Measurements from ENCODE around the gene ZNF672.

ZNF672 gene

DNA sequence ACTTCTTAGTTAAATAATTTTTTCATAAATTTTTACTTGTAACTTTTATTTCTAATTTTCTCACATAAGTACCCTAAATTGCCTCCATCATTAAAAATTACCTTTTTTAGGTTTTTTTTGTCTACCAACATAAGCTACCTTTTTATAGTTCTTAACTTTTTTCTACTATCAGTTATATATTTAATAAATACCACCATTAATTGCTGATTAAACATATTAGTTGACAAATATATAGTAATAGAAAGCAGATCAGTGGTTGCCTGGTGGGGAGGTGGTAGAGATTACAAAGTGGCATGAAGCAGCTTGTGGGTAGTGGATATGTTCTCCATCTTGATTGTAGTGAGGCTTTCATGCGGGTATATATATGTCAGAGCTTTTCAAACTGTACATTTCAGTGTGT, 6.2 kb upstream of the ZNF672 start:
- H3K4me1 Mint-ChIP-seq: peaks cover 10% of the 10 kb centered on the region
- H3K9me3 Mint-ChIP-seq: no peaks in the 10 kb centered on the region
- no peak overlapping the region for H3K4me3 Mint-ChIP-seq
- peaks cover 6% of the 10 kb centered on the region for H3K27me3 Mint-ChIP-seq
- H3K27ac Mint-ChIP-seq: no peak overlapping the region
- no peak for DNase-seq
- CTCF ChIA-PET: interaction anchor here (1.3 kb wide), 1 partner anchor 27 kb away, joined by 4 read pairs; the partner anchor contains the start of gene ZNF692
- no peaks in the 10 kb centered on the region for H3K36me3 Mint-ChIP-seq

DNA sequence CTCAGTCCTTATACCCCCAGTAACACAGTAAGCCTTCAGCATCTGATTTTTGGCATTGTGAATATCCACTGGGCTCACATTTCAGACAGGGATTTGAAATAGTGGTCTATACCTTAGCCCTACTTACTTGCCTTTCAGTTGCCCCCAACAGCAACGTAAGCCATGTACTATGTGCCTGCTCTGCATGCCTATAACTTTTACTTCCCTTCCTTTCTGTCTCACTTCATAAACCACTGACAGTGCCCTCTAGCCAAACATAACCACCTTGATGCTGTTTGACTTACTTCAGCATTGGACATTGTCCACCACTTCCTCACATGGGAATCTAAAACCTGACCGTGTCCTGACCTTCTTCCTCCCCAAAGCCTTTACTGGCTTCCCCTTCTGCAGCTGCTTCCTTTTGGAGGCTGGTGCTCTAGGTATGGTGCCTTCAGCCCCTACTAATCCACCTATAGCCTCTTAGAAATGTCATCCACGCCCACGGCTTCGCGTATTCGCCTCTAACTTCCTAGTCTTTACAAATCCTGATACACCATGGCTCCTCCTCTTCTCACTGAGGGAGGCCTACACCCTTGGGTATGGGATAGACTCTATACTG, 3.6 kb upstream of the ZNF672 start:
- peaks cover 6% of the 10 kb centered on the region for H3K27me3 Mint-ChIP-seq
- no peak overlapping the region for H3K4me3 Mint-ChIP-seq
- no peak overlapping the region for H3K27ac Mint-ChIP-seq
- H3K9me3 Mint-ChIP-seq: no peaks in the 10 kb centered on the region
- peaks cover 4% of the 10 kb centered on the region for H3K36me3 Mint-ChIP-seq
- peaks cover 6% of the 10 kb centered on the region for H3K4me1 Mint-ChIP-seq
- no peak for DNase-seq
- CTCF ChIA-PET: no interaction called here

DNA sequence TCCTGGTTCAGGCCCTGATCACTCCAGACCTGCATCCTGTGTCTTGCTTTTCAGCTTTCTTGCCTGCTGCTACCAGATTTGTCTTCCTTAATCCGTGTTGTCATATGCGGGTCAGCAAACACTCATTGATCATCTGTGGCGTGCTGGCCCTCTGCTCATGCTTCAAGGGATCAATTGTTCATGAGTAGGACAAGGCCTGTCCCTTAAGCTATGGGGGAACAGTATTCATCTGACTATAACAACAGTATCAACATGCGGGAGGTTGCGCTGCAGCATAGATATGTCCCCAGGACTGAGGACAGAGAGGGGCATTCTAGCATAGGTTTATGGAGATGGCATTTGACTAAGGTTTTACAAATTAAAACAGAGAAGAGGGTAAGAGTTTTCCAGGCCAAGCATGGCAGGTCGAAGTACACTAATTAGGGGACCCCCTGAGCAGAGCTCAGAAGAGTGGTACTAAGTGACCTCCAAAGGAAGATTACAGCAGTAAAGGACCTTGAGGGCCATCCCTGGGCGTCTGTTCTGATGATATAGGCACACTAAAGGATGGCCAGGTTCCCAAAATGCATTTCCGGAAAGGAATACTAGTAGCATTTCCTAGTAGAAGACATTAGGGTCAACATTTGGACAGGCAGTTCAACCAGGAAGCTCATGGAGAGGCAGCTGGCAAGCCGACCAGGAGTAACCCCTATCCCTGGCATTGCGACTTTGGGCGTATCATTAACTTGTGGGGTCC, 811 bp upstream of the ZNF672 start:
- no peak for DNase-seq
- H3K27me3 Mint-ChIP-seq: no peaks in the 10 kb centered on the region
- peaks cover 31% of the 10 kb centered on the region for H3K4me1 Mint-ChIP-seq
- no peaks in the 10 kb centered on the region for H3K9me3 Mint-ChIP-seq
- H3K36me3 Mint-ChIP-seq: peaks cover 7% of the 10 kb centered on the region
- CTCF ChIA-PET: interaction anchor here (2.4 to 3.2 kb wide), 2 partner anchors 10 to 21 kb away, joined by 10 to 22 read pairs; partner anchors contain the start of genes SH3BP5L and ZNF692
- peak overlapping the region; percentile 98 for H3K27ac Mint-ChIP-seq
- no peak overlapping the region for H3K4me3 Mint-ChIP-seq

DNA sequence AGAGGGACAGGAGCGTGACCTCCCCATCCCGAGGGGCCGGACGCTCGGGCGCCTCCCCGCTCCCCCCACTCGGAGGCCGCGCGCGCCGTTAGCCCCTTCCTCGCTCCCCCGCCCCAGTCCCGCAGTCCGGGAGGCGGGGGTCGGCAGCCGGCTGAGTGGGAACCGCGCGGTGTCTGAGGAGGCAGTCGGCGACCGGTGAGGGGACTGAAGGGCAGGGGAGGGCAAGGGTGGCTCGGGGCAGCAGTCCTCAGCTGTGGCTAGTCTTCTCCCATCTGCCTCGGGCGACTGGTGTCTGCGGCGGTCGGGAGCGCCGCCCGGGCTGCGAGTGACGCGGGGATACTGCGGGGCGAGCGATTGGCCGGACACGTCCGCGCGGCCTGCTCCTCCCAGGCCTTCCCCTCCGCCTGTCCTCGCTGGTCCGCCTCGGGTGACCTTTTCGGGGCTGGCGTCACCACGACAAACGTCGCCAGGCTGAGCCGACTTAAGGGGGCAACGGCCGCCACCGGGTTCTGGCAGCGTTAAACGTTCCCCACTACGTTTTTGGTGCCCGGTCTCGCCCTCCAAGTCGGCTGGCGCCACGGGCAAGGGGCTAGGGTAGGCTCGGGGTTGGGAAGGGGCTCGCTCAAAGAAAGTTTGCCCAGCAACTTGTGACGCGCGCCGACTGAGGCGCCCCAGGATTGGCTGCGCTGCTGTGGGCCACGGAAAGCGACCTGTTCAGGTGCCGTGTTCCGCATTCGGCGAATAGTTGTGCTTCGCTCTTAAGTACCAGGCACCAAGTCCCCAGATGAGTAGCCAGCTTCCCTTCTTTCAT, 538 bp downstream of the ZNF672 start:
- peak; percentile 91 for DNase-seq
- no peaks in the 10 kb centered on the region for H3K27me3 Mint-ChIP-seq
- H3K27ac Mint-ChIP-seq: peak overlapping the region; percentile 98
- peaks cover 8% of the 10 kb centered on the region for H3K36me3 Mint-ChIP-seq
- H3K4me1 Mint-ChIP-seq: peaks cover 33% of the 10 kb centered on the region
- no peaks in the 10 kb centered on the region for H3K9me3 Mint-ChIP-seq
- CTCF ChIA-PET: interaction anchor here (1.2 to 3.2 kb wide), 4 partner anchors 11 to 20 kb away, joined by 3 to 22 read pairs (median 8); partner anchors contain the start of genes SH3BP5L and ZNF692
- H3K4me3 Mint-ChIP-seq: no peak overlapping the region

DNA sequence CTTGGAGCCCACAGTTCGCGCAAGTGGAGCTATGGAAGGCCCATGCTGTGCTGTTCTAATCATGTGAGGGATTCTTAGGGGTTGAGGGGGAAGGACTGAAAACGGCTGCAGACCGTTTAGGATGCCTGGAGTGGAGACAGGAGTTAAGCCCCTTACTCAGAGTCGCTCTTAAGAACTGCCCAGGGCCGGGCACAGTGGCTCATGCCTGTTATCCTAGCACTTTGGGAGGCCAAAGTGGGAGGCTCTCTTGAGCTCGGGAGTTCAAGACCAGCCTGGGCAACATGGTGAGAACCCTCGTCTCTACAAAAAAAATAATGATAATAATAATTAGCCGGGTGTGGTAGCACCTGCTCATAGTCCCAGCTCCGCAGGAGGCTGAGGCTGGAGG, 1.1 kb downstream of the ZNF672 start:
- Mint-ChIP-seq H3K27ac (peak overlapping the region; percentile 98), H3K9me3 (no peaks in the 10 kb centered on the region), H3K4me3 (no peak overlapping the region), H3K4me1 (peaks cover 33% of the 10 kb centered on the region), H3K36me3 (peaks cover 10% of the 10 kb centered on the region), H3K27me3 (no peaks in the 10 kb centered on the region)
- CTCF ChIA-PET: interaction anchor here (1.1 to 2.4 kb wide), 4 partner anchors 13 to 23 kb away, joined by 3 to 10 read pairs (median 5); partner anchors contain the start of genes SH3BP5L and ZNF692
- DNase-seq: no peak

DNA sequence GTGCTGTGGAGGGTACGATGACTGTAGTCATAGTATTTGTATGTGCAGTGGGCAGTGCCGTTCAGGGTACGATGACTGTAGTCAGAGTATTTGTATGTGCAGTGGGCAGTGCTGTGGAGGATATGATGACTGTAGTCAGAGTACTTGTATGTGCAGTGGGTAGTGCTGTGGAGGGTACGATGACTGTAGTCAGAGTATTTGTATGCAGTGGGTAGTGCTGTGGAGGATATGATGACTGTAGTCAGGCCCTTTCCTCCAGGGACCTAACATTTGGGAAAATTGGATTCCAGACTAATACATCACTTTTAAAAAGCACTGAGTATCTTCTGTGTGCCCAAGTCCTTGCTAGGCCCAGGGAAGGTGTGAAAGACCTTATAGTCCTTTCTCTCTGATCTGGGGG, 2.9 kb downstream of the ZNF672 start:
- peaks cover 33% of the 10 kb centered on the region for H3K4me1 Mint-ChIP-seq
- H3K27me3 Mint-ChIP-seq: no peaks in the 10 kb centered on the region
- H3K27ac Mint-ChIP-seq: peak overlapping the region; percentile 62
- H3K36me3 Mint-ChIP-seq: peaks cover 15% of the 10 kb centered on the region
- peak overlapping the region; percentile 36 for H3K4me3 Mint-ChIP-seq
- H3K9me3 Mint-ChIP-seq: no peaks in the 10 kb centered on the region
- CTCF ChIA-PET: interaction anchor here (0.6 to 2.2 kb wide), 6 partner anchors 8 to 85 kb away, joined by 3 to 19 read pairs (median 5); partner anchors contain the start of genes SH3BP5L and ZNF692
- no peak for DNase-seq

DNA sequence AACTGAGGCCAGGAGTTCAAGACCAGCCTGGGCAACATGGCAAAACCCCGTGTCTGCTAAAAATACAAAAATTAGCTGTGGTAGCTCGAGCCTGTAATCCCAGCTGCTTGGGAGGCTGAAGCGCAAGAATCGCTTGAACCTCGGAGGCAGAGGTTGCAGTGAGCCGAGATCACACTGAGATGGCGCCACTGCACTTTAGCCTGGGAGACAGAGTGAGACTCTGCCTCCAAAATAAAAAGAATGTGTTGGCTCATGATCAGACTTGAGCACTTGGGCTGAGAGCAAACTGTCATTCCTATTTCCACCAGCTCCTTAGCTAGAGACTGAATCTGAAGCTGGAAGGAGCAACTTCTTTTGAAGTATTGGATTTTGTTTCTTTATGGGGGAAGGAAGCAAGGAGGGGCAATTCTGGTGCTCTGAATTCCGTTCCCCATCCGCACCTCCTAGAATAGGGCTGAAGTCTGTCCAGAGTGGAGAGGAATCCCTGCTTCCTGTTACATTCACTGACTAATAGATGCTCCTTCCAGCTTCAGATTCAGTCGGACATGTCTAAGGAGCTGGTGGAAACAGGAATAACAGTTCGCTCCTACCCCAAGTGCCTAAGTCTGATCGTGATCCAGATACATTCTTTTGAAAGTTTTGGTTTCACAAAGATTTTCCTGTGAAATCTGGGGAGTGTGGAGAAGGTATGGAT, 3.8 kb downstream of the ZNF672 start:
- H3K9me3 Mint-ChIP-seq: no peaks in the 10 kb centered on the region
- H3K36me3 Mint-ChIP-seq: peaks cover 20% of the 10 kb centered on the region
- no peaks in the 10 kb centered on the region for H3K27me3 Mint-ChIP-seq
- no peak overlapping the region for H3K4me3 Mint-ChIP-seq
- H3K4me1 Mint-ChIP-seq: peaks cover 33% of the 10 kb centered on the region
- peak; percentile 60 for DNase-seq
- CTCF ChIA-PET: interaction anchor here (0.6 to 2.2 kb wide), 6 partner anchors 9 to 85 kb away, joined by 3 to 19 read pairs (median 5); partner anchors contain the start of genes SH3BP5L and ZNF692
- H3K27ac Mint-ChIP-seq: peak overlapping the region; percentile 53

DNA sequence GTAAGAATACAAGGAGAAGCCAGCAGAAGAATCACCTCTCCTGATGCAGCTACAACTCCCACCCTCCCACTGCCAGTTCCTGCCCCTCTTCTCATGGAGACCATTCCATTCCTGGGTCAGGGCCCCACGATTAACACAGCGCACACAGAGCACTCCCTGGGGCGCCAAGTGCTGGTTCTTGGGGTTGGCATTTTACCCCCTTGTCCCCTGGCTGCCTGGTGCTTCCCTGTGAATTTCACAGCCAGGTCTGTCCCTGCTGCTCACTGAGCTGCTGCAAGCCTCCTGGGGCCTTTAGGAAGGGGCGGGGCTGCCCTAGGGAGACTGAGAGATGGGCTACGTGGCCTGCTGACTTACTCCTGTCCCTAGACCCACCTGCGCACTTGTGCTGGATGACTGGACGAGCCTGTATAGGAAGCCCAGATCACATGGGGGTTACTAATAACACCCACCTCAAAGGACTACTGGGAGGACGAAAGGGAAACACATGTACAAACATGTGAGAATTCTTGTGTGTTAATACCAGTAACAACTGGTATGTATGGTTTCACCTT, 4.8 kb downstream of the ZNF672 start:
- Mint-ChIP-seq H3K36me3 (peaks cover 24% of the 10 kb centered on the region), H3K27ac (no peak overlapping the region), H3K27me3 (no peaks in the 10 kb centered on the region), H3K4me3 (no peak overlapping the region), H3K4me1 (peaks cover 33% of the 10 kb centered on the region), H3K9me3 (no peaks in the 10 kb centered on the region)
- CTCF ChIA-PET: interaction anchor here (2.2 kb wide), 1 partner anchor 16 kb away, joined by 19 read pairs; the partner anchor contains the start of gene ZNF692
- DNase-seq: no peak

DNA sequence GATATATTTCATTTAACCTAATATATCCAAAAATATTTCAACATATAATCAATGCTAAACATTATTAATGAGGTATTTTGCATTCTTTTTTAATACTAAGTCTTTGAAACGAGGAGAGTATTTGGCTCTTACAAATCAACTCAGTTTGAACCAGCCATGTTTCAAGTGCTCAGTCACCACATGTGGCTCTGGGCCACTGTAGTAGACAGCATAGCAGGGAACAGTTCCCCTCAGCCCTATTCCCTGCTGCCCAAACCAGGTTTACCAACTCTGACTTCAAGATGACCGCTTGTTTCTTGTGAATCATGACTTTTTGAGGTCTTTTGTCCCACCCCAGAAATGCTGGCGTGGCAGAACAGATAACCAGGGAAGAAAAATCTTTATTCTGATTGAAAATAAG, 5.7 kb downstream of the ZNF672 start:
- no peak for DNase-seq
- Mint-ChIP-seq H3K4me1 (peaks cover 33% of the 10 kb centered on the region), H3K27ac (no peak overlapping the region), H3K27me3 (no peaks in the 10 kb centered on the region), H3K4me3 (no peak overlapping the region), H3K9me3 (no peaks in the 10 kb centered on the region), H3K36me3 (peaks cover 27% of the 10 kb centered on the region)
- CTCF ChIA-PET: no interaction called here

DNA sequence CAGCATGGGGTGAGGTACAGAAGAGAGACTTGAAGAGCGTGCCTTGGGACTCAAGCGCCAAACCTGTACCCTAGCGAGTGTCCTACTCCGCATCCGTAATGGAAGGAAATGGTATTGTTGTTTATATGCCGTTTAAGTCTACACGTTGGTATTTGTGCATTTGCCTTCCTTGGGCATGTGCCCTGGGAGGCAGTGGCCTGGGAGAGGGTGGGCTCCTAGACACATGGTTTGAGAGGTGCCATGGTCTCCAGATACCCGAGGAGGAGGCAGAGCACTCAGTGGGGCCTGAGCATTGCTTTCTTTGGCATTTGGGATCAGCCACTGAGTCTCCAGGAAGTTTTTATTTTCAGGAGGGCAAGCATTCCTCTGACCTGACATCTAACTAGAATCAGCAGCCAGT, 6.5 kb downstream of the ZNF672 start:
- no peaks in the 10 kb centered on the region for H3K27me3 Mint-ChIP-seq
- peaks cover 27% of the 10 kb centered on the region for H3K36me3 Mint-ChIP-seq
- CTCF ChIA-PET: no interaction called here
- H3K4me3 Mint-ChIP-seq: no peak overlapping the region
- DNase-seq: no peak
- H3K27ac Mint-ChIP-seq: no peak overlapping the region
- no peaks in the 10 kb centered on the region for H3K9me3 Mint-ChIP-seq
- peaks cover 27% of the 10 kb centered on the region for H3K4me1 Mint-ChIP-seq

DNA sequence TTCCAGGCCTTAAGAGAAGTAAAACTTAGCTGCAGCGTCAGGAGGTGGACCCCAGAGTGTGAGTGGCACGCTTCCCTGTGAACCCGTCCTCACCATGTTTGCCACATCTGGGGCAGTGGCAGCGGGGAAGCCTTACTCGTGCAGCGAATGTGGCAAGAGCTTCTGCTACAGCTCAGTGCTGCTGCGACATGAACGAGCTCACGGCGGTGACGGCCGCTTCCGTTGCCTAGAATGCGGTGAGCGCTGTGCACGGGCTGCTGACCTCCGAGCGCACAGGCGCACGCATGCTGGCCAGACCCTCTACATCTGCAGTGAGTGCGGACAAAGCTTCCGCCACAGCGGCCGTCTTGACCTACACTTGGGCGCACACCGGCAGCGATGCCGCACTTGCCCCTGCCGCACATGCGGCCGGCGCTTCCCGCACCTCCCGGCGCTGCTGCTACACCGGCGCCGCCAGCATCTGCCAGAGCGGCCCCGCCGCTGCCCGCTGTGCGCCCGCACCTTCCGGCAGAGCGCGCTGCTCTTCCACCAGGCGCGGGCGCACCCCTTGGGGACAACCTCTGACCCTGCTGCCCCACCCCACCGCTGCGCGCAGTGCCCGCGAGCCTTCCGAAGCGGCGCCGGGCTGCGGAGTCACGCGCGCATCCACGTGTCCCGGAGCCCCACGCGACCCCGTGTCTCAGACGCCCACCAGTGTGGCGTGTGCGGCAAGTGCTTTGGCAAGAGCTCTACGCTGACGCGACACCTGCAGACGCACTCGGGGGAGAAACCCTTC, 9.3 kb downstream of the ZNF672 start:
- Mint-ChIP-seq H3K4me3 (no peak overlapping the region), H3K4me1 (peaks cover 2% of the 10 kb centered on the region), H3K36me3 (peaks cover 23% of the 10 kb centered on the region), H3K9me3 (no peaks in the 10 kb centered on the region), H3K27ac (no peak overlapping the region), H3K27me3 (no peaks in the 10 kb centered on the region)
- DNase-seq: no peak
- CTCF ChIA-PET: interaction anchor here (1.2 kb wide), 1 partner anchor 15 kb away, joined by 3 read pairs; no protein-coding TSS in a partner anchor

DNA sequence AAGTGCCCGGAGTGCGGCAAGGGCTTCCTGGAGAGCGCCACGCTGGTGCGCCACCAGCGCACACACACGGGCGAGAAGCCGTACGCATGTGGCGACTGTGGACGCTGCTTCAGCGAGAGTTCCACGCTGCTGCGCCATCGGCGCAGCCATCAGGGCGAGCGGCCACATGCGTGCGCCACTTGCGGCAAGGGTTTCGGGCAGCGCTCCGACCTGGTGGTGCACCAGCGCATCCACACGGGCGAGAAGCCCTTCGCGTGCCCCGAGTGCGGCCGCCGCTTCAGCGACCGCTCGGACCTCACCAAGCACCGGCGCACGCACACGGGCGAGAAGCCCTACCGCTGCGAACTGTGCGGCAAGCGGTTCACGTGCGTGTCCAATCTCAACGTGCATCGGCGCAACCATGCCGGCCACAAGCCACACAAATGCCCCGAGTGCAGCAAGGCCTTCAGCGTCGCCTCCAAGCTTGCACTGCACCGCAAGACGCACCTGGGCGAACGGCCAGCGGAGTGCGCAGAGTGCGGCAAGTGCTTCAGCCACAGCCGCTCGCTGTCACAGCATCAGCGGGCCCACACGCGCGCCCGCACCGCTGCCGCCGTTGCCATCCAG, 10.0 kb downstream of the ZNF672 start:
- Mint-ChIP-seq H3K27me3 (no peaks in the 10 kb centered on the region), H3K4me3 (no peak overlapping the region), H3K27ac (no peak overlapping the region), H3K36me3 (peaks cover 23% of the 10 kb centered on the region), H3K4me1 (no peaks in the 10 kb centered on the region), H3K9me3 (no peaks in the 10 kb centered on the region)
- CTCF ChIA-PET: no interaction called here
- no peak for DNase-seq
